ENCODE measurements around the gene IMMP2L. TPM values are rescaled to one million over a fixed set of nuclear protein-coding genes. Genes with fewer than 3 reads are reported as not detected.
A peak's percentile ranks its signal among the peaks of the same experiment; 100 is the strongest.

IMMP2L gene
- total and polyA plus RNA-seq, 8 donors: 2.5 to 40.8 (median 20.0) TPM; not detected in 1

- DNase-seq: no peak
These were observed 880.4 kb downstream of the IMMP2L start for GRCh38 chr7:110681941-110682340.

GRCh38 chr7:110677405-110677804 lies 884.9 kb downstream of the IMMP2L start:
- intact Hi-C loops (cut with DNase I; ENCODE audit: low total_unique reads): no loop called here
- no peak overlapping the region for H3K4me3 ChIP-seq
- H3K4me1 ChIP-seq: peaks cover 0 to 8% (median 0%) of the 10 kb centered on the region in 4 donors
- H3K27me3 ChIP-seq: no peaks in the 10 kb centered on the region
- peaks cover 0 to 19% (median 9%) of the 10 kb centered on the region in 4 donors for H3K9me3 ChIP-seq
- DNase-seq: peak in 1 of 2 donors; percentile 36
- no peaks in the 10 kb centered on the region for H3K36me3 ChIP-seq
- H3K27ac ChIP-seq: no peak overlapping the region
- 18 to 63% (median 35%) methylated on average over 5 of the region's 5 CpGs for WGBS, 5 donors
- TF ChIP-seq EP300 (IDR thresholded peaks at IDR 0.05) (no peak), CTCF (IDR thresholded peaks at IDR 0.05) (no peak), POLR2A (IDR thresholded peaks at IDR 0.05) (no peak), POLR2AphosphoS5 (IDR thresholded peaks at IDR 0.05) (peak in 2 of 3 donors; percentile 54 to 77)

More at GRCh38 chr7:110681941-110682340, 880.4 kb downstream of the IMMP2L start:
- no peak overlapping the region for H3K4me3 ChIP-seq
- H3K36me3 ChIP-seq: no peaks in the 10 kb centered on the region
- H3K4me1 ChIP-seq: peaks cover 0 to 8% (median 0%) of the 10 kb centered on the region in 4 donors
- no peaks in the 10 kb centered on the region for H3K9me3 ChIP-seq
- 32 to 88% (median 54%) methylated on average over 1 of the region's 1 CpG for WGBS, 5 donors
- no peak overlapping the region for H3K27ac ChIP-seq
- H3K27me3 ChIP-seq: no peaks in the 10 kb centered on the region
- TF ChIP-seq POLR2A (IDR thresholded peaks at IDR 0.05): no peak
- no peak for TF ChIP-seq EP300 (IDR thresholded peaks at IDR 0.05)
- no peak for TF ChIP-seq CTCF (IDR thresholded peaks at IDR 0.05)
- no peak for TF ChIP-seq POLR2AphosphoS5 (IDR thresholded peaks at IDR 0.05)
- intact Hi-C loops (cut with DNase I; ENCODE audit: low total_unique reads): no loop called here

GRCh38 chr7:110676785-110677184 lies 885.5 kb downstream of the IMMP2L start:
- TF ChIP-seq POLR2A (IDR thresholded peaks at IDR 0.05) (no peak), EP300 (IDR thresholded peaks at IDR 0.05) (no peak), POLR2AphosphoS5 (IDR thresholded peaks at IDR 0.05) (no peak), CTCF (IDR thresholded peaks at IDR 0.05) (no peak)
- no peaks in the 10 kb centered on the region for H3K36me3 ChIP-seq
- DNase-seq: no peak
- intact Hi-C loops (cut with DNase I; ENCODE audit: low total_unique reads): no loop called here
- 83 to 91% (median 87%) methylated on average over 2 of the region's 2 CpGs for WGBS, 5 donors
- H3K27ac ChIP-seq: no peak overlapping the region
- H3K4me3 ChIP-seq: no peak overlapping the region
- H3K4me1 ChIP-seq: peaks cover 0 to 8% (median 0%) of the 10 kb centered on the region in 4 donors
- peaks cover 0 to 21% (median 9%) of the 10 kb centered on the region in 4 donors for H3K9me3 ChIP-seq
- H3K27me3 ChIP-seq: no peaks in the 10 kb centered on the region

GRCh38 chr7:110675383-110676103 lies 886.7 kb downstream of the IMMP2L start:
- Histone ChIP-seq H3K9me3 (peaks cover 0 to 21% (median 9%) of the 10 kb centered on the region in 4 donors), H3K4me3 (no peak overlapping the region), H3K27ac (no peak overlapping the region), H3K27me3 (no peaks in the 10 kb centered on the region), H3K4me1 (peaks cover 0 to 8% (median 0%) of the 10 kb centered on the region in 4 donors), H3K36me3 (no peaks in the 10 kb centered on the region)
- intact Hi-C loops (cut with DNase I; ENCODE audit: low total_unique reads): no loop called here
- 85 to 92% (median 89%) methylated on average over 4 of the region's 4 CpGs for WGBS, 5 donors
- TF ChIP-seq EP300 (IDR thresholded peaks at IDR 0.05) (no peak), POLR2AphosphoS5 (IDR thresholded peaks at IDR 0.05) (no peak), CTCF (IDR thresholded peaks at IDR 0.05) (no peak), POLR2A (IDR thresholded peaks at IDR 0.05) (no peak)
- DNase-seq: no peak
